Pulmonary artery endothelial cell (primary cell): ENCODE data around the gene NR4A2. TPM values are rescaled to one million over a fixed set of nuclear protein-coding genes. Genes with fewer than 3 reads are reported as not detected.
A peak's percentile ranks its signal among the peaks of the same experiment; 100 is the strongest.

ENCODE experiments used
- DNase-seq: peaks from one replicate; pipeline ENCODE4 v3.0.0-alpha.2; 2011; ENCODE audit warnings: low read depth, low spot score
- total RNA-seq: library from RNA; depleted of rRNA; stranded (reverse); fragments of >200 nt; gene quantifications from 2 replicates; pipeline ENCODE4 v1.2.3, GENCODE V29; 2014

Gene NR4A2
- 0.07 and 0.11 TPM in 2 replicates for total RNA-seq

- no peak for DNase-seq
These were observed at the start of gene NR4A2 for GRCh38 chr2:156332534-156333273. Gene NR4A2, minus strand, starts transcription at chr2:156332721. Its CDS starts 2,535 bp downstream, at chr2:156330186.

DNA sequence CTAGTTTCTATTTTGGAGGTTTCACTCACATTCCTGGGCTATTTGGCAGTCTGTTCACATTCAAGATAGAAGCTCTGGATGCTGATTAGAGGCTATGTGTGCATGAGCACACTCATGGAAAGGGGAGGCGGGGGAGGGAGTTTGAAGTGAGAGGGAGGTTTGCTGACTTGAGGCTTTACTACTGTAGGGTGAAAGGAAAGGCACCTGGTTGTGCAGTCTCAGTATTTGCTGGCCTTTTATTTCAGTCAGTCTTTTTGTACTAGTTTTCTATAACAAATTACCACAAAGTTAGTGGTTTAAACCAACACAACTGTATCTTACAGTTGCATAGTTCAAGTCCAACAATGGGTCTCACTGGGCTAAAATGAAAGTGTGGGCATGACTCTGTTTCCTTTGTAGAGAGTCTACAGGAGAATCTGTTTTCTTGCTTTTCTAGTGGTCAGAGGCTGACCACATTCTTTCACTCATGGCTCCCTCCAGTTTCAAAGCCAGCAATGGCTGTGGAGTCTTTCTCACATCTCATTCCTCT lies 47.7 kb upstream of the NR4A2 start:
- no peak for DNase-seq

- DNase-seq, result no peak
These were observed 47.2 kb upstream of the NR4A2 start for GRCh38 chr2:156379714-156380113.

GRCh38 chr2:156379071-156379470 lies 46.5 kb upstream of the NR4A2 start:
- no peak for DNase-seq

GRCh38 chr2:156366753-156367152 lies 34.2 kb upstream of the NR4A2 start:
- no peak for DNase-seq

- no peak for DNase-seq
These were observed 30.6 kb upstream of the NR4A2 start for GRCh38 chr2:156363141-156363540.

GRCh38 chr2:156356014-156356754 lies 23.7 kb upstream of the NR4A2 start:
- no peak for DNase-seq

GRCh38 chr2:156352911-156353310 lies 20.4 kb upstream of the NR4A2 start:
- no peak for DNase-seq

DNA sequence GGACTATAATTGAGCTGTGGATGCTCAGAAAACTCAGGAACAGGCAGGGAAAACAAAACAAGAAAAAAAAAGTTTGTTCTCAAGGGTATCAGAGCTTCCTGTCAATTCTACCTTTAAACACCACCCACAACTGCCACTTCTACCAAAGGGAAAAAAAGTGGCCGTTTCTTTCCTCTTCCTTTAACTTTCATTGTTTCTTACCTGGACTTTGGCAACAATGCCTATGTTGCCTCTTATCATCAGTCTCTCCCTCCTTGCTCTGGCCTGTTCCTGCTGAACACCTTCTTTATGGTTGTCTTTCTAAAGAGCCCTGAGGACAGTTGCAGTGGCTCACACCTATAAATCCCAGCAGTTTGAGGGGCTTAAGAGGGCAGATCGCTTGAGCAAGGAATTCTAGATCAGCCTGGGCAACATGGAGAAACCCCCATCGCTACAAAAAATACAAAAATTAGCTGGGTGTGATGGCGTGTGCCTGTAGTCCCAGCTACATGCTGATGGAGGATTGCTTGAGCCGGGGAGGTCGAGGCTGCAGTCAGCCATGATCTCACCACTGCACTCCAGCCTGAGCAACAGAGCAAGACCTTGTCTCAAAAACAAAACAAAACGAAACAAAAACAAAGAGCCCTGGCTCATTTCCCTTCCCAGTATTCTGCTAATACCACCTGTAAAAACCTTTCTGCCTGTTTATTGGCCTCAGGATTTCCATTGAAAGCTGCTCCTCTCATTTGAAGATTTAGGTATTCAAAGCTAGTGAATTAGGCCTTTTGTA lies 18.0 kb upstream of the NR4A2 start:
- DNase-seq, result no peak

GRCh38 chr2:156349605-156350004 lies 17.1 kb upstream of the NR4A2 start:
- DNase-seq, result no peak

DNA sequence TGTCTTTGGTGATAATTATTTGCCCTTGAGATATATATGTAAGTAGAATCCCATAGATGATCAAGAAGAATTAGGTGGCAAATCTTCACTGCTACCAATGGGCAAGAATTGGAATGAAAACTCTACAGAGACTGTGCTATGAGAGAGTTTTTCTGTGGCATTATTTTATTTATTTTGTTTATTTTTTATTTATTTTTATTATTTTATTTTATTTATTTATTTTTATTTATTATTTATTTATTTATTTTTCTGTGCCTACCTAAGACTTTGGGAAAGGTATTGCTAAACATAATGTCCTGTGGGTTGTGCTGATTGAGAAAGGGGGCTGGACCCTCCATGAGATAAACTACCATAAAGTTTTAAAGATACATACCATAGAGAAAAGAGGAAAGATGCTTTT lies 16.6 kb upstream of the NR4A2 start:
- no peak for DNase-seq

DNA sequence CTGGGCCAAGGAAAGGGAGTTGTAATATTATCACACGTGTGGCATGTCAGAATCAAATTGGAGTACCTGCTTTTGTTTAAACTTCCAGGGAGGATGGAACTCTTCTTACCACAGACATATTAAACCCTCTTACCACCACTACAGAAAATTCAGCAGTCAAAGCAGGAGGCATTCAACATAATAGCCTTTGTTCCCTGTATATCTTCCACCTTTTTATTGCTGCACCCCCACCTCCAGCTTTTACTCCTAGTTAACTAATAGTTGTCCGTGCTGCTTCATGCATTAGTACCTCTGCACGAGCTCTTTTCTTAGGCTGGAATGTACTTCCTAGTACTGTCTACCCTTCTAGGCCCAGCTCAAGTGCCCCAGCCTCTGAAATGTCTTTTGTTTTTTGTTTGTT lies 14.9 kb upstream of the NR4A2 start:
- DNase-seq, result no peak

- DNase-seq, result no peak
These were observed 14.2 kb upstream of the NR4A2 start for GRCh38 chr2:156346731-156347130.

- DNase-seq, result no peak
These were observed 13.1 kb upstream of the NR4A2 start for GRCh38 chr2:156345582-156345981.

- no peak for DNase-seq
These were observed 11.4 kb upstream of the NR4A2 start for GRCh38 chr2:156343940-156344301.

DNA sequence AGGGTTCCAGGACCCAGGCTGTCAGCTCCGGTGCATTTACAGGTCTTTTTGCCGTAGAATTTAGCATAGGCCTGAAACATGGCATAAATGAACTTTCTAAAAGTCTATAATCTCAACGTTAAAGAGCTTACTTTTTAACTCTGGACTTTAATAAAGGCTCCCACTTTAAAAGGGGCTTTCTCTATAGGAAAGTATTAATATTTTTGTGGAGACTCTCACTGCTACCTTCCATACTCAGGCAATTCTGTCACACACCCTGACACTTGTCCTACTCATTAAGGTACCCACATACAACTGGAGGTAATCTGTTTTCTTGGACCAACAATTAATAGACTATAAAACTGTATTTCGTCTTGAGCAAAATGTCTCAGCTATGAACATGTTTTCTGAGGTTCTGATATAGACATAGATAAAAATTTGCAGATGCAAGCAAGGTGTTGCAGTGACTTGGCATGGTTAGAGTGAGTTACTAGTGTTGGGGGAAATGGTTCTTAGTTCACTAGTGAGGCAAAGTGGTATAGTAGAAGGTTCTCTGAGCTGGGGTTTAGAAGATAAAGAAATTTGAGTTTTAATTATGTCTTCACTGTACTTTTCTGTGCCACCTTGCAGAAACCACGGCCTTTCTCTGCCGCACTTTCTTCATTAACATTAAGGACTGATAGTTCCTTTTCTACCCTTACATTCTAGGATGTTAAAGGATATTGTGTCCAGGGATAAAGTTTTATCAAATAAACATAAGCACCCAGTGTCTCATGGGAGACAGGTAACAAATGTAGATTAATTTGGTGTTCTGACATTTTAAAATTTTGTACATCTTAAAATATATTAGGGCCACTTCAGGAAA lies 10.8 kb upstream of the NR4A2 start:
- no peak for DNase-seq

GRCh38 chr2:156342254-156343095 lies 10.0 kb upstream of the NR4A2 start:
- peak; percentile 72 for DNase-seq

- DNase-seq, result no peak
These were observed 9.1 kb upstream of the NR4A2 start for GRCh38 chr2:156341452-156342253.

GRCh38 chr2:156340804-156341451 lies 8.4 kb upstream of the NR4A2 start:
- DNase-seq, result no peak
